Vagina (tissue), 2 donors: Measurements from ENCODE around the gene C15orf39.

Experiments used
- CTCF ChIP-seq, 3 experiments: fragments of 450-650 bp in 2 of 3; fragments of 200-600 bp in 1 of 3; sonication (generic) in 1 of 3; IDR thresholded peaks; one replicate each; pipeline ENCODE4 v1.5.1; 2017 to 2019; ENCODE audit warnings: antibody characterized with exemption in 3 of 3, mild to moderate bottlenecking in 2 of 3, moderate library complexity in 2 of 3
- POLR2A ChIP-seq, 2 donors: fragments of 450-650 bp; IDR thresholded peaks; one replicate each; pipeline ENCODE4 v1.6.1; 2017; ENCODE audit warnings: antibody characterized with exemption in 2 of 2, mild to moderate bottlenecking in 2 of 2, moderate library complexity in 2 of 2
- POLR2AphosphoS5 ChIP-seq, 2 donors: sonication (generic); formaldehyde crosslinking; IDR thresholded peaks; one replicate each; pipeline ENCODE4 v1.9.0; 2017; ENCODE audit warnings: antibody characterized with exemption in 2 of 2, mild to moderate bottlenecking in 2 of 2, low read depth in 1 of 2; ENCODE audit not compliant: insufficient read depth in 1 of 2

GRCh38 chr15:75163150-75163564, 38.5 kb upstream of the C15orf39 start:
- TF ChIP-seq CTCF (IDR thresholded peaks at IDR 0.05) (no peak), POLR2A (IDR thresholded peaks at IDR 0.05) (no peak), POLR2AphosphoS5 (IDR thresholded peaks at IDR 0.05; ENCODE audit: insufficient read depth in 1 of 2, low read depth in 1 of 2) (no peak)
